CD1c-positive myeloid dendritic cell (primary cell): Measurements from ENCODE around the gene LXN.
A peak's percentile ranks its signal among the peaks of the same experiment; 100 is the strongest.

ENCODE experiments used
- DNase-seq: peaks from one replicate; pipeline ENCODE4 v3.0.0-alpha.2; 2016; ENCODE audit errors: extremely low spot score

LXN gene

GRCh38 chr3:158671821-158672214 is 630 bp downstream of the LXN start:
- no peak for DNase-seq

- no peak for DNase-seq
Measured at GRCh38 chr3:158668506-158668905, 3.9 kb downstream of the LXN start.

GRCh38 chr3:158666416-158666815 is 6.0 kb downstream of the LXN start:
- no peak for DNase-seq

GRCh38 chr3:158663832-158664231 is 8.6 kb downstream of the LXN start:
- DNase-seq, result no peak

GRCh38 chr3:158663246-158663645 is 9.2 kb downstream of the LXN start:
- no peak for DNase-seq

GRCh38 chr3:158660711-158661110 is 11.7 kb downstream of the LXN start:
- no peak for DNase-seq

- peak; percentile 60 for DNase-seq
Measured at GRCh38 chr3:158659454-158660237, 12.8 kb downstream of the LXN start.

- no peak for DNase-seq
Measured at GRCh38 chr3:158658889-158659288, 13.6 kb downstream of the LXN start.

- no peak for DNase-seq
Measured at GRCh38 chr3:158652463-158652862, 20.0 kb downstream of the LXN start.

GRCh38 chr3:158651192-158651591 is 21.3 kb downstream of the LXN start:
- DNase-seq, result no peak

GRCh38 chr3:158649791-158650190 is 22.7 kb downstream of the LXN start:
- DNase-seq, result no peak

GRCh38 chr3:158644345-158644908 is 28.0 kb downstream of the LXN start, which contains the start of gene GFM1:
Gene GFM1 (plus strand): TSS chr3:158644527. CDS start chr3:158644635, 108 bp downstream.
- DNase-seq, result peak; percentile 94

- no peak for DNase-seq
Measured at GRCh38 chr3:158642474-158643210, 29.8 kb downstream of the LXN start.

- DNase-seq, result no peak
Measured at GRCh38 chr3:158642005-158642404, 30.4 kb downstream of the LXN start.

GRCh38 chr3:158640646-158641045 is 31.8 kb downstream of the LXN start:
- no peak for DNase-seq

GRCh38 chr3:158631981-158632380 is 40.5 kb downstream of the LXN start:
- no peak for DNase-seq

- DNase-seq, result no peak
Measured at GRCh38 chr3:158625881-158626280, 46.6 kb downstream of the LXN start.

- DNase-seq, result no peak
Measured at GRCh38 chr3:158617982-158618875, 54.2 kb downstream of the LXN start.
